Putamen (tissue), 1 donor: ENCODE data around the gene CFAP100.

ENCODE experiments used
- DNase-seq: peaks from one replicate; pipeline ENCODE4 v3.0.0-alpha.2; 2016; ENCODE audit warnings: low spot score

CFAP100 gene

GRCh38 chr3:126480206-126480605, 85.5 kb downstream of the CFAP100 start:
- DNase-seq, result no peak

- no peak for DNase-seq
Measured at GRCh38 chr3:126480861-126481260, 86.2 kb downstream of the CFAP100 start.

- DNase-seq, result no peak
Measured at GRCh38 chr3:126481808-126482502, 87.2 kb downstream of the CFAP100 start.

GRCh38 chr3:126482503-126483255, 88.0 kb downstream of the CFAP100 start:
- no peak for DNase-seq

GRCh38 chr3:126483321-126483761, 88.6 kb downstream of the CFAP100 start:
- DNase-seq, result no peak

- DNase-seq, result no peak
Measured at GRCh38 chr3:126484148-126484547, 89.4 kb downstream of the CFAP100 start.

- no peak for DNase-seq
Measured at GRCh38 chr3:126484662-126485061, 90.0 kb downstream of the CFAP100 start.

GRCh38 chr3:126485176-126485897, 90.6 kb downstream of the CFAP100 start:
- no peak for DNase-seq

GRCh38 chr3:126485956-126486355, 91.2 kb downstream of the CFAP100 start:
- DNase-seq, result no peak
